Activated naive CD8-positive, alpha-beta T cell treated with anti-CD3 and anti-CD28 coated beads, Interleukin-2, amount 50 U/mL, for 24 hours (primary cell): ENCODE measurements around the gene DNAAF8.

Experiments
- ATAC-seq: fragments of 150-1000 bp; cut with Tn5 transposase; one replicate; pipeline ENCODE4 v1.10.0; 2021
- DNase-seq: peaks from one replicate; pipeline ENCODE4 v3.0.0; 2021
- H3K27ac Mint-ChIP-seq: one replicate; pipeline ENCODE4 v1.8.0; 2021; ENCODE audit warnings: mild to moderate bottlenecking, mixed read lengths
- H3K27me3 Mint-ChIP-seq: one replicate; pipeline ENCODE4 v1.8.0; 2021; ENCODE audit warnings: mixed read lengths
- H3K36me3 Mint-ChIP-seq: one replicate; pipeline ENCODE4 v1.8.0; 2021; ENCODE audit warnings: low read depth, mixed read lengths
- H3K4me1 Mint-ChIP-seq: one replicate; pipeline ENCODE4 v1.8.0; 2021; ENCODE audit warnings: mixed read lengths
- H3K4me3 Mint-ChIP-seq: one replicate; pipeline ENCODE4 v1.8.0; 2021; ENCODE audit warnings: mild to moderate bottlenecking, moderate library complexity, mixed read lengths
- H3K9me3 Mint-ChIP-seq: one replicate; pipeline ENCODE4 v1.8.0; 2021; ENCODE audit warnings: mixed read lengths

The DNAAF8 gene

GRCh38 chr16:4748682-4749411 lies 14.5 kb downstream of the DNAAF8 start:
- no peak overlapping the region for H3K4me3 Mint-ChIP-seq

GRCh38 chr16:4749700-4750257 lies 15.4 kb downstream of the DNAAF8 start:
- Mint-ChIP-seq H3K36me3 (peaks cover 7% of the 10 kb centered on the region), H3K4me1 (peaks cover 16% of the 10 kb centered on the region), H3K27ac (no peak overlapping the region), H3K9me3 (no peaks in the 10 kb centered on the region), H3K4me3 (no peak overlapping the region), H3K27me3 (no peaks in the 10 kb centered on the region)
- DNase-seq (no peak), ATAC-seq (no peak)

More at GRCh38 chr16:4748682-4749411, 14.5 kb downstream of the DNAAF8 start:
- H3K36me3 Mint-ChIP-seq: peaks cover 5% of the 10 kb centered on the region
- H3K27me3 Mint-ChIP-seq: no peaks in the 10 kb centered on the region
- ATAC-seq (no peak), DNase-seq (no peak)
- H3K27ac Mint-ChIP-seq: peak overlapping the region; percentile 60
- no peaks in the 10 kb centered on the region for H3K9me3 Mint-ChIP-seq
- H3K4me1 Mint-ChIP-seq: peaks cover 16% of the 10 kb centered on the region

GRCh38 chr16:4750896-4751295 lies 16.6 kb downstream of the DNAAF8 start:
- ATAC-seq (no peak), DNase-seq (no peak)
- Mint-ChIP-seq H3K36me3 (peaks cover 17% of the 10 kb centered on the region), H3K9me3 (no peaks in the 10 kb centered on the region), H3K27me3 (no peaks in the 10 kb centered on the region), H3K4me3 (no peak overlapping the region), H3K27ac (no peak overlapping the region), H3K4me1 (peaks cover 16% of the 10 kb centered on the region)

GRCh38 chr16:4752351-4753100 lies 18.2 kb downstream of the DNAAF8 start:
- peaks cover 26% of the 10 kb centered on the region for H3K36me3 Mint-ChIP-seq
- H3K4me1 Mint-ChIP-seq: peaks cover 10% of the 10 kb centered on the region
- DNase-seq (no peak), ATAC-seq (no peak)
- no peak overlapping the region for H3K4me3 Mint-ChIP-seq
- no peaks in the 10 kb centered on the region for H3K27me3 Mint-ChIP-seq
- no peak overlapping the region for H3K27ac Mint-ChIP-seq
- no peaks in the 10 kb centered on the region for H3K9me3 Mint-ChIP-seq

- H3K4me1 Mint-ChIP-seq: peaks cover 3% of the 10 kb centered on the region
- no peaks in the 10 kb centered on the region for H3K27me3 Mint-ChIP-seq
- peaks cover 26% of the 10 kb centered on the region for H3K36me3 Mint-ChIP-seq
- H3K9me3 Mint-ChIP-seq: no peaks in the 10 kb centered on the region
- no peak overlapping the region for H3K4me3 Mint-ChIP-seq
- H3K27ac Mint-ChIP-seq: no peak overlapping the region
- DNase-seq (no peak), ATAC-seq (no peak)
Measured at GRCh38 chr16:4753227-4753626, 18.9 kb downstream of the DNAAF8 start.

GRCh38 chr16:4754865-4755264 lies 20.5 kb downstream of the DNAAF8 start:
- no peak for DNase-seq
- H3K27me3 Mint-ChIP-seq: no peaks in the 10 kb centered on the region
- H3K4me3 Mint-ChIP-seq: no peak overlapping the region
- peaks cover 38% of the 10 kb centered on the region for H3K36me3 Mint-ChIP-seq
- no peak for ATAC-seq
- no peaks in the 10 kb centered on the region for H3K4me1 Mint-ChIP-seq
- no peak overlapping the region for H3K27ac Mint-ChIP-seq
- H3K9me3 Mint-ChIP-seq: no peaks in the 10 kb centered on the region

GRCh38 chr16:4755687-4756086 lies 21.4 kb downstream of the DNAAF8 start:
- H3K9me3 Mint-ChIP-seq: no peaks in the 10 kb centered on the region
- H3K4me1 Mint-ChIP-seq: no peaks in the 10 kb centered on the region
- DNase-seq (no peak), ATAC-seq (no peak)
- no peak overlapping the region for H3K4me3 Mint-ChIP-seq
- H3K36me3 Mint-ChIP-seq: peaks cover 41% of the 10 kb centered on the region
- no peaks in the 10 kb centered on the region for H3K27me3 Mint-ChIP-seq
- no peak overlapping the region for H3K27ac Mint-ChIP-seq

GRCh38 chr16:4760221-4760910 lies 26.0 kb downstream of the DNAAF8 start:
- no peaks in the 10 kb centered on the region for H3K9me3 Mint-ChIP-seq
- H3K4me1 Mint-ChIP-seq: no peaks in the 10 kb centered on the region
- no peak for DNase-seq
- no peak overlapping the region for H3K4me3 Mint-ChIP-seq
- peaks cover 30% of the 10 kb centered on the region for H3K36me3 Mint-ChIP-seq
- no peak for ATAC-seq
- no peaks in the 10 kb centered on the region for H3K27me3 Mint-ChIP-seq
- no peak overlapping the region for H3K27ac Mint-ChIP-seq

- Mint-ChIP-seq H3K9me3 (no peaks in the 10 kb centered on the region), H3K27ac (no peak overlapping the region), H3K4me3 (no peak overlapping the region), H3K36me3 (peaks cover 16% of the 10 kb centered on the region), H3K27me3 (no peaks in the 10 kb centered on the region), H3K4me1 (peaks cover 10% of the 10 kb centered on the region)
- DNase-seq (no peak), ATAC-seq (no peak)
Measured at GRCh38 chr16:4762205-4762604, 27.9 kb downstream of the DNAAF8 start.

- Mint-ChIP-seq H3K27ac (no peak overlapping the region), H3K4me3 (no peak overlapping the region), H3K4me1 (peaks cover 23% of the 10 kb centered on the region), H3K9me3 (no peaks in the 10 kb centered on the region), H3K36me3 (peaks cover 11% of the 10 kb centered on the region), H3K27me3 (no peaks in the 10 kb centered on the region)
- ATAC-seq (no peak), DNase-seq (no peak)
Measured at GRCh38 chr16:4763791-4764190, 29.5 kb downstream of the DNAAF8 start.

GRCh38 chr16:4765511-4766474 lies 31.5 kb downstream of the DNAAF8 start:
- Mint-ChIP-seq H3K9me3 (no peaks in the 10 kb centered on the region), H3K27me3 (no peaks in the 10 kb centered on the region), H3K27ac (peak overlapping the region; percentile 86), H3K4me1 (peaks cover 23% of the 10 kb centered on the region), H3K4me3 (peak overlapping the region; percentile 85), H3K36me3 (no peaks in the 10 kb centered on the region)
- no peak for ATAC-seq
- no peak for DNase-seq

- Mint-ChIP-seq H3K4me1 (peaks cover 23% of the 10 kb centered on the region), H3K27me3 (no peaks in the 10 kb centered on the region), H3K9me3 (no peaks in the 10 kb centered on the region), H3K4me3 (peak within 1 kb of the TSS; percentile 85), H3K27ac (peak within 1 kb of the TSS; percentile 88), H3K36me3 (no peaks in the 10 kb centered on the region)
- ATAC-seq: peak; percentile 78
- peak; percentile 98 for DNase-seq
Measured at GRCh38 chr16:4766875-4767628, 32.7 kb downstream of the DNAAF8 start, which contains the start of gene ZNF500. TSS of gene ZNF500 (minus strand) at chr16:4767162. CDS start at chr16:4765978, 1,184 bp downstream.

- Mint-ChIP-seq H3K4me1 (peaks cover 23% of the 10 kb centered on the region), H3K27ac (peak overlapping the region; percentile 87), H3K4me3 (peak overlapping the region; percentile 85), H3K9me3 (no peaks in the 10 kb centered on the region), H3K27me3 (no peaks in the 10 kb centered on the region), H3K36me3 (no peaks in the 10 kb centered on the region)
- no peak for DNase-seq
- ATAC-seq: peak; percentile 8
Measured at GRCh38 chr16:4767872-4768548, 33.7 kb downstream of the DNAAF8 start.
